Stimulated activated CD4-positive, alpha-beta T cell treated with anti-CD3 and anti-CD28 coated beads, Interleukin-4, amount 100 ng/mL, for 48 hours (primary cell): ENCODE measurements around the gene ZSCAN1.
"Not testable (repeated sequence)": the region's sequence is repeated elsewhere in the genome, so short reads cannot be mapped to it uniquely, and the experiment has no call there.

Experiments used
- DNase-seq, 2 donors: peaks; one replicate each; pipeline ENCODE4 v3.0.0-alpha.2; 2020; ENCODE audit warnings: low read depth in 2 of 2

ZSCAN1 gene

GRCh38 chr19:58033741-58034476, at the start of gene ZSCAN1:
TSS of gene ZSCAN1 (plus strand) at chr19:58034025. CDS start at chr19:58037837, 3,812 bp downstream.
- peak in 1 of 2 donors; percentile 27 for DNase-seq

- no peak for DNase-seq
Measured at GRCh38 chr19:57992841-57993240, 41.0 kb upstream of the ZSCAN1 start.

DNA sequence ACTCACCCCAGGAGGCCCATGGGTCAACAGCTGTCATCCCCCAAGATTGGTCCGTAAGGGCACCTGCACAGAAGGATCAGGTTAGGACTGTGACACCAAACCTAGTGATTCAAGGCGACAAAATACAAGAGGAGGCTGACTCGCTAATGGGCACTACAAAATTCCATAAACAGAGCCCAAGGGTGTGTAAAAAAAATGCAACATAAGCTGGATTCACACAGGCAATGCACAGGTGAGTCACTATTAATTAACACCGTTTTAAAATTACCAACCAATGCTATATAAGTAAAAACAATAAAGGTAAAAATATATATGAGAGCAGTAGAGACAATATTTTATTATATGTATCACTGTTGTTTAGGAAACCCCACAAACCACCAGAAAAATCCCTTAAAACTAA, 33.1 kb upstream of the ZSCAN1 start:
- DNase-seq, result no peak

DNA sequence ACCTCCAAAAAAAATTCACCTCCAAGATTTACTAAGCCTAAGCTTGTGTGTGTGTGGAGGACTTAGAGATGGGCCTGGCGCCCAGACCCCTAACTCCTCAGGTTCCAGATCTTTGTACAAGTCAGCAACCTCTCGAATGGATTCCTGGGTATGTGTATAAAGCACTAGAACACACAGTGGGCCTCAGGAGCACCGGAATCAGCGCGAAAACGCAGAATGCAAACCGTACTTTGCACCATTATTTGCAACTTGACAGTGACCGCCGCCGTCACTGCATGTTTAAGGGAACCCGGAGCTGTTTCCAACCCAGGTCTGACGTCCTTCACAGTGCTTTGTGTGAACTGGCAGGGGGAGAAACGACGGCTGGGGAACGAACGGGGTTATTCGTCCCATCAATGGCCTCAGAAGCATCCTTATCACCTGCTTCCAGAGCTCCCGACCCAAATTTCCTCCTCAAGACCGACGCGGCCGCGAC, 31.9 kb upstream of the ZSCAN1 start:
- peak; percentile 7 to 13 for DNase-seq

DNA sequence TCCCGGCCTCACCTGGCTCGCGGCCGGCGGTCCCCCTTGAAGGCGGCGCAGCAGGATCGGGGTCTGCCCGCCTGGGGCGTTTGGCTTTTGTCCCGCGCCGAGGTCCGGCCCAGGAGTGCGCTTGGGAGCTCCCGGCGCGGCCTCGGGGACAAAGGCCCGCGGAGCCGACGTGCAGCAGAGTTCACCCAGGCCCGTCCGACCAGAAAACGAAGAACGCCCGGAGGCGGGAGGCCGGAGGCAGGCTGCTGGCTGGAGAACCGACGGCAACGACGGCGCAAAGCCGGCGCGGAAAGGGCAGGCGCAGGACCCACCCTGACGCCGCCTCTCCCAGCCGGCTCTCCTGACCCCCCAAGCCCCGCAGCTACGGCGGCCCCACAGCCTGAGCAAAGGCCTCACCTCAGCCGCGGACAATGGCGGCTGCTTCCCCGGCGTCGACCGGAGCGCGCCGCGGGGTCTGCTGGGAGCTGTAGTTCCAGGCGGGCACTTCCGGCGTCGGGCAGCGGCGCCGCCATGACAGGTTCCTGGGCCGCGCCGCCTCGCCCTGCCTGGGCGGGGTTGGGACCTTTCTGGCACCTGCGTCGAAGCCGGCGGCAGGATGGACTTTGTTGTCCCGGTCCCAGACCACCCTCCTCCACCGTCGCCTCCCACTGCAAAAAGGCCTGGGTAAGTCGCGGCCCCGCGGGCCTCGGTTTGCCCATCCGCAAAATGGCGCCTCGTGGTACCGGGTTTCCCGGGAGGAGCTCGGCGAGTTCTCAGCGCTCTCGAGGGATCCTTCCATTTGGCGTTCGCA, 31.2 kb upstream of the ZSCAN1 start, which contains the start of gene ZNF606:
TSS of gene ZNF606 (minus strand) at position 437 of the 790 bp plus-strand sequence. CDS start 1,501 bp downstream, outside the sequence.
- DNase-seq, result peak; percentile 71 to 79

GRCh38 chr19:58003174-58003828, 30.5 kb upstream of the ZSCAN1 start:
- DNase-seq, result no peak

DNA sequence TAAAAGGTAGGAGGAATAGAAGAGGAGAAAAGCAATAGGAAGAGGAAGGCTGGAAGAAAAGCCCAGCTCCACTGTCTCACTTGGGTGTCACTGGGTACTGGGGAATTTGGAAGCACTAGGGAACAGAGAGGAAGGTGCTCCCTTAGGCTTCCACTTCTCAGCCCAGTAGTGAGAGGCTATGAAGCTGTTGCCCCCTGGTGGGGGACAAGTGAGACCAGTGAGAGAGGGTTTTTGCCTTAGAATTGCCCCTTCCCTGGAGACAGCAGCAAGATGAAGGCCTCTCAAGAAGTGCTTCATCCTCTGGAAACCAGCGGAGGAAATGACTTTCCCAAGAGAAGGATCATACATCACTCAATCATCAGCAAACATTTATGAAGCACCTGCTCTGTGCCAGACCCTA, 26.5 kb upstream of the ZSCAN1 start:
- no peak for DNase-seq

DNA sequence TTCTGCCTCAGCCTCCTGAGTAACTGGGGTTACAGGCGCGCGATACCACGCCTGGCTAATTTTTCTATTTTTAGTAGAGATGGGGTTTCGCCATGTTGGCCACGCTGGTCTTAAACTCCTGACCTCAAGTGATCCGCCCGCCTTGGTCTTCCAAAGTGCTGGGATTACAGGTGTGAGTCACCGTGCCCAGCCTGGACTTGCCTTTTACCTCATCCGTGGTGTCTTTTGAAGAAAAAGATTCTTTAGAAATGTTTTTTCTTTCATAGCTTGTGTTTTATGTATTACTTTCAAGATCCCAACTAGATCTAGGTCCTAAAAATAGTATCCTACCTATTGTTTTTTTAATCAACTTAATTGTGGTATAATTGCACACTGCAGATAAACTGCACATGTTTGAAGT, 24.9 kb upstream of the ZSCAN1 start:
- not testable (repeated sequence) for DNase-seq

GRCh38 chr19:58009301-58009665, 24.5 kb upstream of the ZSCAN1 start:
- DNase-seq, result no peak

- peak; percentile 26 to 56 for DNase-seq
Measured at GRCh38 chr19:58009666-58010301, 24.0 kb upstream of the ZSCAN1 start.

- no peak for DNase-seq
Measured at GRCh38 chr19:58010507-58010906, 23.3 kb upstream of the ZSCAN1 start.

DNA sequence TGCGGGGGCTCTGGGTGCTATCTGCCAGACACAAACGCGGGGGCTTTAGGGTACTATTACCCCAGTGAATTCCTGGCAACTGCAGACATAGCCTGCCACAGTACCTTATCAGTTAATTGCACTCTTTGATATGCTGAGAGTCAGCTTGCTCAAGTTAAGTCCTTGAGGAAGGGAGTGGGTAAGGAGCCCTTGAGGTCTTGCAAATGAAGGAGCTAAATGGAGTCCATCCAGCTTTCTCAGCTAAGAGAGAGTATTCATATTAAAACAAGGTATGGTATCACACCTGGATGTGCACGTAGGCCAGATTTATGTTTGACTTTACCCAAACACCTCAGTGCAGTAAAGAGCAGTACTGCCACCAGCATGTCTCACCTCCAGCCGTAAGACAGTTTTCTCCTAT, 19.7 kb upstream of the ZSCAN1 start:
- no peak for DNase-seq

- DNase-seq, result no peak
Measured at GRCh38 chr19:58020129-58020528, 13.7 kb upstream of the ZSCAN1 start.

DNA sequence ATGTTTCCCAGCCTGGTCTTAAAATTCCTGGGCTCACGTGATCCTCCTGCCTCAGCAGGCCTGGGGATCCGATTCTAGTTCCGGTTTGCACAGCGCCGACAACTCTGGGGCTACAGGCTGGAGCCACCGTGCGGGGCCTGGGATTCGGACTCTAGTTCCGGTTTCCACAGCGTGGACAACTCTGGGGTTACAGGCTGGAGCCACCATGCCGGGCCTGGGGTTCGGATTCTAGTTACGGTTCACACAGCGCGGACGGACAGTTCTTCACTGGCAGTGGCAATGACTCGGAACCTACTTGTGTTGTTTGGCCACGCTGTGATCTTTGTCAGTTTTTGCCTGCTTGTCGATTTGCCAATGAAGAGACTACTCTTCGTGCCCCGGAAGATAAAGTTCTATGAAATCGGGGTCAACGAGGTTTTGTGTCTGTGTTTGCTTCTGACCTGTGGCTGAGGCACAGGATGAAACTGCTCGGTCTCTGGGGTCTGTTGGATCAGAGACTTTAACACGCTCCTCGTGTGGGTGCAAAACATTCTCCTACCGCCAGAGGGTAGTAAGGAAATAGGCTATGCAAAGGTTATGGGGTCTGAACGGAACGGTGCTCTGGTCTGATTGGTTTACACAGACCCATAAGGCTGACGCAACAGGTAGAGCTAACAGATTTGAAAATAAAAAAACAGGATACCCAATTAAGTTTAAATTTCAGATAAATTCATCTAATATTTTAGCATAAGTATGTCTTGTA, 12.1 kb upstream of the ZSCAN1 start:
- no peak for DNase-seq

- no peak for DNase-seq
Measured at GRCh38 chr19:58022283-58022660, 11.6 kb upstream of the ZSCAN1 start.

GRCh38 chr19:58024661-58025060, 9.2 kb upstream of the ZSCAN1 start:
- no peak for DNase-seq

DNA sequence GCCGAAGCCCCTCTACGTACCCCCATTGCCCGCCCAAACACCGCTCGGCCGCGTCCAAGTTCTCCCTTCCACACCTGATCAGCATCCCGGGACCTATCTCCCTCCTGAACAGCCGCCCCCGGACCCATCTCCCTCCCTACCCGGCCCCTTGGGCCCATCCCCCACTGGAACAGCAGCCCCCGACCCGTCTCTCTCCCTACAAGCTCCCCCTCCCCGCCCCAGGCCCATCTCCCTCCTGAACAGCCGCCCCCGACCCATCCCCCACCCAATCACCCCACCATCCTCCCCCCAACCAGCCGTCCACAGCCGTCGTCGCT, 610 bp downstream of the ZSCAN1 start:
- DNase-seq, result no peak

DNA sequence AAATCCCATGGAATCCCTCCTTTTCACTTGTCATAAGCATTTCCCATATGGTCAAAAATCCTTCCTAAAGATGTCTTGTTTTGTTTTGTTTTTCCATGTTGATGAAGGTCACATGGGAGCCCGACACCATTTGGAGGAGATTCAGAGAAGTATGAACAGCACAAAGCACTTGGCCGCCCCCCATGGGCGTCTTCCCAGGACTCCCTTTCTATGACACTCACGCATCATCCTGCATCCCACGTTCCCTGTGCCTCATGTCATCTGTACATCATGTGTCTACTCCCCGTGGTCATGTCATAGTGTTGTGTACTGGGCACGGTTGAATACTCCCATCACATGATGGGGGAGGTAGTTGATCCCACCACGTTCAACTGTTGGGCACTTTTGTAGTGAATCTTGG, 2.0 kb downstream of the ZSCAN1 start:
- no peak for DNase-seq

GRCh38 chr19:58037927-58038687, 4.3 kb downstream of the ZSCAN1 start:
- DNase-seq, result no peak

DNA sequence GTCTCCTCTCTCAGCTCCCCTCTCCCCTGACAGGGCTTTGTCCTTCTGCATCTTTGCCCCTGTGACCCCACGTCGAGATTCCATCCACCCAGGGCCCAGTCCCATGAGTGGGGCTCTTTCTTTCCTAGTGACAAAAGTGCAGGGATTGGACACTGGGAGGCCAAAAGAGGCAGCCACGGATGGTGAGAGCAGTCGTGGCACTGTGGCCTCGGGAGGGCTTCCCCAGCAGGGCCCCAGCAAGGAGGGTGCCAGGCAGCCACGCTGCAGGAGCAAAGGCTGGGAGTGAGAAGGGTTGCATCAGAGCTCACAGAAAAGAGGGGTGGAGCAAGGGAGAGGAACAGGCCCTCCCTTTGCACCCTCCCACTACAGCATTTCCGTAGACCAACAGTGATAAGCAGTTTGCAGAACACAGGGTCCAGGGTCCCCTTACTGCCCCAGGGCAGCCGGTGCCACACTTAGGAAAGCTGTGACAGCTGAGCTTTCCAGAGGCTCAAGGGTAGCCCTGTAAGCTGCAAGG, 4.9 kb downstream of the ZSCAN1 start:
- no peak for DNase-seq
